Esophagus squamous epithelium (tissue), 5 donors: ENCODE measurements around the gene GMIP. TPM values are rescaled to one million over a fixed set of nuclear protein-coding genes. Genes with fewer than 3 reads are reported as not detected.

Experiments
- DNase-seq: peaks from one replicate; lab custom pipeline; 2025; lab: John Stamatoyannopoulos, UW
- H3K27ac ChIP-seq, 4 donors: fragments of 200-600 bp; sonication (generic); one replicate each; pipeline ENCODE4 v1.5.1; 2016 to 2019; ENCODE audit warnings: mild to moderate bottlenecking in 1 of 4
- H3K27me3 ChIP-seq, 4 donors: fragments of 200-600 bp; sonication (generic); 1 replicate in 3 of 4; 2 replicates in 1 of 4; pipeline versions ENCODE4 v1.5.1 to v1.6.0; 2017 to 2021; ENCODE audit warnings: antibody characterized with exemption in 1 of 4
- H3K36me3 ChIP-seq, 3 donors: fragments of 200-600 bp; sonication (generic); one replicate each; pipeline ENCODE4 v1.5.1; 2016 to 2019
- H3K4me1 ChIP-seq, 3 donors: fragments of 200-600 bp; sonication (generic); one replicate each; pipeline ENCODE4 v1.5.1; 2017 to 2019
- H3K4me3 ChIP-seq, 4 donors: fragments of 200-600 bp; sonication (generic); 1 replicate in 3 of 4; 2 replicates in 1 of 4; pipeline ENCODE4 v1.5.1; 2016 to 2019; ENCODE audit warnings: mild to moderate bottlenecking in 2 of 4, moderate library complexity in 1 of 4
- H3K9me3 ChIP-seq, 3 donors: fragments of 200-600 bp; sonication (generic); one replicate each; pipeline ENCODE4 v1.5.1; 2016 to 2019
- CTCF ChIP-seq, 6 experiments: fragments of 450-650 bp in 4 of 6; fragments of 200-600 bp in 2 of 6; sonication (generic) in 2 of 6; IDR thresholded peaks; one replicate each; pipeline ENCODE4 v1.5.1; 2016 to 2019; ENCODE audit warnings: antibody characterized with exemption in 6 of 6, mild to moderate bottlenecking in 4 of 6, moderate library complexity in 4 of 6
- POLR2A ChIP-seq, 4 donors: fragments of 450-650 bp; IDR thresholded peaks; one replicate each; pipeline ENCODE4 v1.6.1; 2017; ENCODE audit warnings: antibody characterized with exemption in 4 of 4, mild to moderate bottlenecking in 4 of 4, moderate library complexity in 3 of 4
- WGBS, 2 donors: methylation state at CpG; one replicate each; pipeline ENCODE4 v1.1.5; 2018; 5-methylcytosine and 5-hydroxymethylcytosine counted together
- intact Hi-C: fragments of 100-400 bp; cut with DNase I; formaldehyde crosslinking; loops from one replicate; pipeline ENCODE4 v1.15.0; 2022
- total RNA-seq, 4 donors: library from RNA; depleted of rRNA; stranded (reverse); fragments of >200 nt; gene quantifications; one replicate each; pipeline ENCODE4 v1.1.0, GENCODE V29; 2016
- donor health status: DM: yes; HTN: yes; CAD: no.

GMIP gene
- total RNA-seq, 4 donors from 2014 or later: 7.0 to 22.8 (median 10.0) TPM

- intact Hi-C loops: no loop called here
- TF ChIP-seq CTCF (IDR thresholded peaks at IDR 0.05) (no peak), POLR2A (IDR thresholded peaks at IDR 0.05) (no peak)
- H3K27ac ChIP-seq: no peak overlapping the region
- no peaks in the 10 kb centered on the region for H3K27me3 ChIP-seq
- no peak for DNase-seq
- H3K9me3 ChIP-seq: no peaks in the 10 kb centered on the region
- no peak overlapping the region for H3K4me3 ChIP-seq
- H3K36me3 ChIP-seq: peaks cover 61 to 100% (median 84%) of the 10 kb centered on the region in 3 donors
- peaks cover 0 to 9% (median 3%) of the 10 kb centered on the region in 3 donors for H3K4me1 ChIP-seq
- 87% methylated on average over 6 of the region's 15 CpGs; no CpG with 5 or more reads in 1 of the 2 donors for whole genome bisulfite sequencing, 2 donors
Observed at GRCh38 chr19:19654441-19654840, 11.0 kb upstream of the GMIP start.

DNA sequence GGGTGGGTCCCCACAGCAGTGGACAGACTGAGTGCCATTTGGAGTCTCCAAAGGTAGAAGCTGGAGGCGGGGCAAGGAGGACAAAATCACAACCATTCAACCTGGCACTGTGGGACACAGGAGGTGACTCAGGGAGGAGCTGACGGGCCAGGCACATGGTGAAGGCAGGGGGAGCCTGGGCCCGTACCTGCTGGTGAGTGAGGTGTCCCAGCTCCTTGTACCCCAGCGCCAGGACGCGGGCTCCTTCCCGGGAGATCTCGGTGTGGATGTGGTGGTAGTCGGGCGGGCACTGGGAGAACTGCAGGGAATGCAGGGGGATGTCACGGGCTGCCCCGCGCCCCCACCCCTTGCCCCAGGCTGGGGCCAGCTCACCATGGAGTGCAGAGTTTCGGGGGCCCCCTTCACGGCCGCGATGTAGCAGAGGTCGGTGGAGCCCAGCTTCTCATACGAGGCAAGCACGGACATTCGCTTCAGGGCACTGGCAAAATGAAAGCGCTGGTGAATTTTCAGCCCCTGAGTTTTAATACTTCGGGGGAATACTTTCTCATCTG lies 10.2 kb upstream of the GMIP start:
- no peaks in the 10 kb centered on the region for H3K9me3 ChIP-seq
- peaks cover 0 to 1% (median 0%) of the 10 kb centered on the region in 3 donors for H3K4me1 ChIP-seq
- DNase-seq: no peak
- TF ChIP-seq CTCF (IDR thresholded peaks at IDR 0.05): no peak
- TF ChIP-seq POLR2A (IDR thresholded peaks at IDR 0.05): no peak
- peaks cover 55 to 100% (median 76%) of the 10 kb centered on the region in 3 donors for H3K36me3 ChIP-seq
- H3K27ac ChIP-seq: no peak overlapping the region
- H3K4me3 ChIP-seq: no peak overlapping the region
- intact Hi-C loops: no loop called here
- no peaks in the 10 kb centered on the region for H3K27me3 ChIP-seq
- 96% methylated on average over 13 to 18 of the region's 23 CpGs for WGBS, 2 donors

GRCh38 chr19:19652482-19653295 lies 9.2 kb upstream of the GMIP start:
- intact Hi-C loops: no loop called here
- H3K27me3 ChIP-seq: no peaks in the 10 kb centered on the region
- H3K36me3 ChIP-seq: peaks cover 55 to 100% (median 71%) of the 10 kb centered on the region in 3 donors
- no peak for DNase-seq
- TF ChIP-seq POLR2A (IDR thresholded peaks at IDR 0.05): no peak
- no peak for TF ChIP-seq CTCF (IDR thresholded peaks at IDR 0.05)
- no peaks in the 10 kb centered on the region for H3K4me1 ChIP-seq
- 84 to 97% methylated on average over 6 to 14 of the region's 24 CpGs for WGBS, 2 donors
- H3K27ac ChIP-seq: no peak overlapping the region
- no peak overlapping the region for H3K4me3 ChIP-seq
- H3K9me3 ChIP-seq: no peaks in the 10 kb centered on the region

DNA sequence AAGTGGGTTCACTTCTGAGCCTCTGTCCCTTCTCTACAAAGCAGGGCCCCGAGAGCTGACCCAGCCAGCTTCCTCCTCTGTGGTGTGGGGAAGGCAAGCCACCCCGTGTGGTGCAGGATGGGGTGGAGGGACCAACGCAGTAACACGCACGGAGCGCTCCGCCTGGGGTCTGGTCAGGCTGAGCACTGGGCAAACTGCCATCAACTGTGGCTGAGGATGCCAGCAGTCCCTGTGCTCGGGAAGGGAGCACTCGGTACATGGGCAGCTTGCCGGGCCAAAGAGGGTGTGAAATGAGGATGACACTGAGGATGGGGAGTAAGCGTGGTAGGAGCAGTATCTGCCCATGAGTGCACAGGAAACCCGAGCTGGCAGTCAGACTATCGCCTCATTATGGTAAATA lies 7.6 kb upstream of the GMIP start:
- no peaks in the 10 kb centered on the region for H3K27me3 ChIP-seq
- H3K4me1 ChIP-seq: no peaks in the 10 kb centered on the region
- intact Hi-C loops: no loop called here
- no peak overlapping the region for H3K4me3 ChIP-seq
- no peaks in the 10 kb centered on the region for H3K9me3 ChIP-seq
- peaks cover 58 to 100% (median 70%) of the 10 kb centered on the region in 3 donors for H3K36me3 ChIP-seq
- no peak for DNase-seq
- no peak for TF ChIP-seq CTCF (IDR thresholded peaks at IDR 0.05)
- TF ChIP-seq POLR2A (IDR thresholded peaks at IDR 0.05): no peak
- WGBS, 2 donors: 65 to 100% methylated on average over 1 to 6 of the region's 13 CpGs
- no peak overlapping the region for H3K27ac ChIP-seq

DNA sequence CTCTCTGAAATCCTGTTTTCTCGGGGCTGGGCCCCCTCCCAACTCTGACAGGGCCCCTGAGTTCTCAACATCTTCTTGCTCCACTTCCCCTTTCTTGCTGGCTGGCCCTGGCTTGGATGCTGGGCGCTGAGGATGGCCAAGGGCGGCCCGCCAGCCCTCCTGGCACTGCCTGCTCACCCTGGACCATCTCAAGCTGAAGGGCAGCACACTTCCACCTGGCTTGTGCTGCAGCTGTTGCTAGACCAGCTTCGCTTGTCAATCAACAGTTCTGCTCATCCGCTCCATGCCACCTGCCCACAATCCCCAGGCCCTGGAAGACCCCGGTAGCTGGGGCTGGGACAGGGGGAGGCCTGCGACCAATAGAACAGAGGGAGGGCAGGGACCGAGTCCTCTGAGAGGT lies 6.9 kb upstream of the GMIP start:
- Histone ChIP-seq H3K4me3 (no peak overlapping the region), H3K4me1 (no peaks in the 10 kb centered on the region), H3K27me3 (no peaks in the 10 kb centered on the region), H3K36me3 (peaks cover 58 to 100% (median 70%) of the 10 kb centered on the region in 3 donors), H3K9me3 (no peaks in the 10 kb centered on the region), H3K27ac (no peak overlapping the region)
- no peak for DNase-seq
- WGBS, 2 donors: 82 to 83% methylated on average over 3 to 4 of the region's 9 CpGs
- TF ChIP-seq CTCF (IDR thresholded peaks at IDR 0.05): no peak
- no peak for TF ChIP-seq POLR2A (IDR thresholded peaks at IDR 0.05)
- intact Hi-C loops: no loop called here
